Endothelial cell of umbilical vein (primary cell): Measurements from ENCODE around the gene CNKSR3.

ENCODE experiments used
- CTCF ChIP-seq, 2 donors: IDR thresholded peaks; 1 replicate in 1 of 2; 2 replicates in 1 of 2; pipeline ENCODE4 v1.5.1; 2011; ENCODE audit warnings: low read length in 2 of 2, mild to moderate bottlenecking in 2 of 2, moderate library complexity in 2 of 2, control low read depth in 1 of 2, inconsistent platforms in 1 of 2, low read depth in 1 of 2; ENCODE audit not compliant: insufficient read depth in 1 of 2; ENCODE audit errors: extremely low read depth in 1 of 2
- EZH2 ChIP-seq: IDR thresholded peaks from 2 replicates; pipeline ENCODE4 v1.6.1; 2012; ENCODE audit warnings: borderline replicate concordance, low read depth, mild to moderate bottlenecking, moderate library complexity, low read length, inconsistent platforms; ENCODE audit not compliant: severe bottlenecking
- JUN ChIP-seq: IDR thresholded peaks from 2 replicates; pipeline ENCODE4 v1.6.1; 2011; ENCODE audit warnings: borderline replicate concordance, low read depth; ENCODE audit not compliant: insufficient read length, insufficient read depth
- POLR2A ChIP-seq: IDR thresholded peaks from 2 replicates; pipeline ENCODE4 v1.6.1; 2012; ENCODE audit warnings: low read depth, mild to moderate bottlenecking, control low read depth, low read length
- POLR2AphosphoS5 ChIP-seq: IDR thresholded peaks from 2 replicates; pipeline ENCODE4 v1.6.1; 2012; ENCODE audit warnings: low read depth, mild to moderate bottlenecking, control low read depth, low read length, moderate library complexity; ENCODE audit not compliant: insufficient read depth

GRCh38 chr6:154532426-154532825 is 21.9 kb upstream of the CNKSR3 start:
- TF ChIP-seq CTCF (IDR thresholded peaks at IDR 0.05; ENCODE audit: extremely low read depth in 1 of 2, insufficient read depth in 1 of 2, low read depth in 1 of 2, low read length in 2 of 2) (no peak), POLR2A (no peak), EZH2 (no peak), POLR2AphosphoS5 (no peak), JUN (no peak)
